Measurements from ENCODE around the gene SLC8B1.
"Not testable (repeated sequence)": the region's sequence is repeated elsewhere in the genome, so short reads cannot be mapped to it uniquely, and the experiment has no call there.

Gene SLC8B1

DNA sequence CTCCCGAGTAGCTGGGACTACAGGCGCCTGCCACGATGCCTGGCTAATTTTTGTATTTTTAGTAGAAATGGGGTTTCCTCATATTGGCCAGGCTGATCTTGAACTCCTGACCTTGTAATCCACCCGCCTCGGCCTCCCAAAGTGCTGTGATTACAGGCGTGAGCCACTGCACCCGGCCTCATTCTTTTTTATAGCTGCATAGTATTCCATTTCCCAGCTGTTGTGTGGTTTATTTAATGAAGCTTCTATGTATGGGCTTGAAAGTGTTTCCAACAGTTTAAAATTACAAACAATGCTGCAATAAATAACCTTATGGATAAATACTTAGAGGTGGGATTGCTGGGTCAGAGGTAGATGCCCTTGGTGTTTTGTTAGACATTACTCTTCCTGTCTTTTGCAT lies 19.3 kb upstream of the SLC8B1 start:
- not testable (repeated sequence) for DNase-seq (ENCODE audit: low read depth)

- no peak for DNase-seq (ENCODE audit: low read depth)
These were observed 16.2 kb upstream of the SLC8B1 start for GRCh38 chr12:113351089-113351488.

GRCh38 chr12:113348849-113349536 lies 14.1 kb upstream of the SLC8B1 start:
- no peak for DNase-seq (ENCODE audit: low read depth)

DNA sequence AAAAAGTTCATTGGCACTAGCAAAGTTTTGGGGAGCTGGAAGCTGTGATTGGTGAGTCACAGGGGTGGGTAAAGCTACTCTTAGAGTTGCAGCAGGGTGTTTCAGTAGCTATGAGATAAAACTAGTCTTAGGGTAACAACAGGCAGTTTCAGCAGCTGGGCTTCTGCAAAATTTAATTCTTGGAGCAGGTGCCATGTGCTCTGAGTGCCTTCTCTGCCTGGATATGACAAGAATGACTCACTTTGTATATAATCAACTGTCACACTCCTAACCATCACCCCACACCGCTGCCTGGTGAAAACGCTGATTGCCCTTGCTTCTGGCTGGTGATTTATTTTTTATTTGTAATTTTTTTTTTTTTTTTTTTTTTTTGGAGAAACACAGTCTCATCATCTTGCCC lies 13.0 kb upstream of the SLC8B1 start:
- DNase-seq (ENCODE audit: low read depth): no peak

- DNase-seq (ENCODE audit: low read depth): no peak
These were observed 12.2 kb upstream of the SLC8B1 start for GRCh38 chr12:113347107-113347506.

DNA sequence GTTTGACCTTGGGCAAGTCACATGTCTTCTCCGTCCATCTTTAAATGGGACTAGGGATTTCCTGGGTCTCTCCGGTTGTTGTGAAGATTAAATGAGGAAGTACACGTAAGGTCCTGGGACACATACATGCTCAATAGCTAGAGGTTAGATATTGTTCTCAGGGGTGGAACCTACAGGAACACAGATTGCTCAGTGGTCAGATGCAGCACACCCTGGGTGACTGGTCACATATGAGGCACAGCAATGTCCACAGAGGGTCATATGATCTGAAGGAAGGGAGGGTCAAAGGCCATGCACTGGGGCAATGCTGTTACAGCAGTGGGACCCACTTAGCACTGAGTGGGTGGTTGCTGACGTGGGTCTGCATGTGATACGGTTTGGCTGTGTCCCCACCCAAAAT lies 11.4 kb upstream of the SLC8B1 start:
- DNase-seq (ENCODE audit: low read depth): no peak

DNA sequence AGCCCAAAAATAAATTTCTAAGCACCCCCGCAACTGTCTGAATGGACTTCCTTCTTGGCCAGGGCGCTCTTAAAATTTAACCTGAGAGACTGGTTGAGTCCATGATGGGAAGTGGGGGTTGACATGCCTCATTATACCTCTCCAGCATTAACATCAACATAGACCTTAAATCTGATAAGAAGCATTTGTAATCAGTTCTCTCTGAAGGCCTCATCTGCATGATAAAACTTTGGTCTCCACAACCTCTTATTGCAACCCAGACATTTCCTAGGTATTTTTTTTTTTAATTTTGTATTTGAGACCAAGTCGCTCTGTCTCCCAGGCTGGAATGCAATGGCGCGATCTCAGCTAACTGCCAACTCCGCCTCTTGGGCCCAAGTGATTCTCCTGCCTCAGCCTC lies 10.4 kb upstream of the SLC8B1 start:
- DNase-seq (ENCODE audit: low read depth): no peak

DNA sequence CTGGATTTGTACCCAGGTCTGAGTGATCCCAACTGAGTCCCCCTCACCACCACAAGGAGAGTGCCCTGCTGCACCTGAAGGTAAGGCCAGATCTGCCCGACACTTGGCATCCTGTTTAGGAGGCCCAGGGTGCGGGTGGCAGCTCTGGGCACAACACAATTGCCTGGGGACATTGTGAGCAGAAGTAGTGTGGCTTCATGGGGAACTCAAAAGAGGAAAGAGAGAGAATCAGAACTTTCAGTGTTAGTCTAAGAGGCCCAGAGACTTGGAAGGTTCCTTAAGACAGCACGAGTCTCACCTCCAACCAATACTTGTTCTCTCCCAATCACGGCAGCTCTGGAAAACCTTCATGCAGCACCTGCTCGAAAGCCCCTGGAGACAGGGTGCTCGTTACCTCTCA lies 6.6 kb upstream of the SLC8B1 start:
- DNase-seq (ENCODE audit: low read depth): no peak

DNA sequence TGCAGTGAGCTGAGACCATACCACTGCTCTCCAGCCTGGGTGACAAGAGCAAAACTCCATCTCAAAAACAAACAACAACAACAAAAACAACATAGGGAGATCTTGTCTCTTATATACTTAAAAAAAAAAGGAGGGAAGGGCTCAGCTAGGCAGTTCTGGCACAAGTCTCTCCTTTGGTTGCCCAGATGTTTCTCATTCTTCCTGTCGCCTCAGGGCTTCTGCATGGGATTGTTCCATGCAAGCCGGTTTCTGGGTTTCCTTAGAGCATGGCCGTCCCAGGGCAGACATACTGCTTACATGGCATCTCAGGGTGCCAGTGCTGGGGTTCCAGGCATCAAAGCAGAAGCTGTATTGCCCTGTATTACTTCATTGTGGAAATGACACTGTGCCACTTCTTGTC lies 5.2 kb upstream of the SLC8B1 start:
- DNase-seq (ENCODE audit: low read depth): no peak

DNA sequence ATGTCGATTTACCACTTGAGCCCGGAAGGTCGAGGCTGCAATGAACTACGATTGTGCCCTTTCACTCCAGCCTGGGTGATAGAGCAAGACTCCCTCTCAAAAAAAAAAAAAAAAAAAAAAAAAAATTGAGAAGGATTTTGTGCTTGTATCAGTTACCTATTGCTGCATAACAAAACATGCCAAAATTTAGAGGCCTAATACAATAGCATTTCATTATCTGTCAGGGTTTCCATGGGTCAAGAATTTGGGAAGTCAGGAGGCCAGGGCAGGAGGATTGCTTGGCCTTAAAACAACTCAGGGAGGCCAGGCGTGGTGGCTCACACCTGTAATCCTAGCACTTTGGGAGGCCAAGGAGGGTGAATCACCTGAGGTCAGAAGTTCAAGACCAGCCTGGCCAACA lies 4.6 kb upstream of the SLC8B1 start:
- no peak for DNase-seq (ENCODE audit: low read depth)

GRCh38 chr12:113333877-113334785 lies 778 bp downstream of the SLC8B1 start:
- no peak for DNase-seq (ENCODE audit: low read depth)

- no peak for DNase-seq (ENCODE audit: low read depth)
These were observed 1.5 kb downstream of the SLC8B1 start for GRCh38 chr12:113333418-113333750.

- DNase-seq (ENCODE audit: low read depth): no peak
These were observed 2.1 kb downstream of the SLC8B1 start for GRCh38 chr12:113332688-113333417.

DNA sequence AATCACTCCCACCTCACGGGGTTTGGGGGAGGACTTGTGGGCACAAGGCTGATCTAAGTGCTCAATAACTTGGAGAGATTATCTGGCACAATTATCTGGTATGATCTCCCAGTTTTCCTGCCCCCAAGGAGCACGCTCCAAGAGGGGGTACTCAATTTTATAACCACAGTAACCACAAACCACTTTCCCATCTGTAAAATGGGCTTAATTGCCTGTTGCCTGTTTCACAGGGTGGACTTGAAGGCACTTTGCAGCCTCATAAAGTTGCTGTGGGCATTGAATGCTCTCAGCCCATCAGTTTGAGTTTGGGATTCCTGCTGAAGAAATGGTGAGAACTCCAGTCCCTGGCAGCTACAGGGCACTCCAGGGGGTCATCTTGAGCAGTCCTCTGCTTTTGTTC lies 4.4 kb downstream of the SLC8B1 start:
- no peak for DNase-seq (ENCODE audit: low read depth)

DNA sequence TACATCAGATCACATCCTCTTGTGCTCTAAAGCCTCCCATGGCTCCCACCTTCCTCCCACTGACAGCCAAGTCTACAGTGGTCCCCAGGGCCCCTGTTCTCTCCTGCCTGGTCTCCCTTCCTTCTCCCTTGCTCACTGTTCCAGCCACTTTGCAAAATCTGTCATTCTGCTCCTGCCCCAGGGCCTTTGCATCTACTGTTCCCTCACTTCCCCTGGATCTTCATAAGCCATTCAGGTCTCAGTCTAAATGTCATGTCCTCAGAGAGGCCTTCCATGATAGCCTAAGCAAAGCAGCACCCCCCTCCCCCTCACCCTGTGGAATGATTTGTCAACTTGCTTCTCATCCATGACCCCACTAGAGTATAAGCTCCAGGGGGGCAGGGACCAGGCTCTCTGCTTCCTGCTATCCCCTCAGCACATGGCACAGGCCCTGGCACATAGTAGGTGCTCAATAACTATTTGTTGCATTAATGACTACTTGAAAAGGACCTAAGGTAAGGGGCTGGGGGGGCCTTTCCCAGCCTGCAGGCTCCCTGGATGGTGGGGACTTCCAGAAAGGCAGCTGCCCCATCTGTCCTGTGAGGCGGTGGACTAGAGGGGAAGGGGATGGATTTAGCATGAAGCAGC lies 5.0 kb downstream of the SLC8B1 start:
- DNase-seq (ENCODE audit: low read depth): no peak

DNA sequence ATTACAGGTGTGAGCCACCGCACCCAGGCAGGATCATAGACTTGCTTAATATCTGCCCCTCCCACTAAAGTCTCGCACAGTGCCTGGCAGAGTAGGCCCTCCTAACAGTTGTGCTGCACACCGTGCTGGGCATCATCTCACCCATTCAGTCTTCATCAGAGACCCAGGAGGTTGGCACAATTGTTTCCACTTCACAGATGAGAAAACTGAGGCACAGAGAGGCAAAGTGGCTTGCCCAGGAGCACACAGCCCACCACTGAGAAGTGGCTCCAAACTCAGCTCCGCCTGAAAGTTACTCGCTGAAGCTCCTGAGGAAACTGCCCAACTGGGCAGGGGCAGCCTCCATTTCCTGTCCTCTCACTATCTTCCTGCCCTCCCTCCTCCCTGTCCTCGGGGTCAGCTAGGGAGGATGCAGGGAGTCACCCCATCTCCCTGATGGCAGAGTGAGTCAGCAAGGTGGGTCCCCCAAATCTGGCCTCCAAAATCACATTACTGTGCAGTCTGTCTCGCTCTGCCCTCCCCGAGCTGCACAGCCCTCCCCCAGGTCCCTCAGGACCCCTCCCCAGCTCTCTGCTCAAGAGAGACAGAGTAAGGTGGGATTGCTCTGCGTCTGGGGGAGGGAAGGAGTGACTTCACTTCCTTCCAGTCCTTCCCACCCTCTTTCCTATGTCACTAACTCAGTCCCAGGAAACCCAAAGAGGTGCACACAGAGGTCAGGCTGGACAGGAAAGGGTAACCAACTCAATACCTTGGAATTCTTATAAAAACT lies 5.7 kb downstream of the SLC8B1 start:
- no peak for DNase-seq (ENCODE audit: low read depth)

GRCh38 chr12:113328368-113328889 lies 6.5 kb downstream of the SLC8B1 start:
- DNase-seq (ENCODE audit: low read depth): no peak

DNA sequence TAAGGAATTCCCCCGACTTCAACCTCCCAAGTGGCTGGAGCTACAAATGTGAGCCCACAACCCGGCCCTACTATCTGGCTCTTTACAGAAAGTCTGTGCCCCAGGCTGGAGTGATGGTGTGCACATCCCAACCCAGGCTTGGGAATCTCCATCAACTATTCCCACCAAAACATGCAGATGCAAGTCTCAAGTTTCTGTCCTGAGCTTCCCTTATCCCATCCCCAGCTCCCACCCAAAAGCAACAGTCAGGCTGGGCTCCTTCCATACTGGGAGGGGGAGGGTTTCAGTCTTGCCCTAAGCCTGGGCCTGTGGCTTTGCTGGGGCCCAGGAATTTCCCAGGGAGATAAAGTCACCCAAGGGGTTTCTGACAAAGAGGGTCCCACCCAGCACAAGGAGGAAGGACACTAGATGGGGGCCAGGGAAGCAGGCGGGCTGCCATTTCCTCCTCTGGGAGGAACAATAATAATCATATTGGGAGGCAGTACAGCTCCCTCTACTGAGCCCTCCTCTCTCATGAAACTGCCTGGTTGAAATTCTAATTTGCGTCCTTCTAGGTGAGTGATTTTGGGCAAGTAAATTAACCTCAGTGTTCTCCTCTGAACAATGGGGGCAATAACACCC lies 8.0 kb downstream of the SLC8B1 start:
- DNase-seq (ENCODE audit: low read depth): no peak

DNA sequence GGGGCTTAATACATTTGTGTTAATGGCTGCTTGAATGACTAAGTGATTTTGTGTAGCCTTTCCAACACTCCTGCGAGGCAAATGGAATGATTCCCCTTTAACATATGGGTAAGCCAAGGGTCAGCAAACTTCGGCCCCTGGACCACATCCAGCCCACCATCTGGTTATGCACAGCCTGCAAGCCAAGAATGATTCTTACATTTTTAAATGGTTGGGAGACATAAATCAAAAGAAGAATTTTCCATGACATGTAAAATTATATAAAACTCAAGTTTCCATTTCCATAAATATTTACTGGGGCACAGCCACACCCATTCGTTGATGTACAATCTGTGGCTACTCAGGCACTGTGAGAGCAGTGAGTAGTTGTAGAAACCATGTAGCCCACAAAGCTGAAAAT lies 9.0 kb downstream of the SLC8B1 start:
- peak; percentile 56 for DNase-seq (ENCODE audit: low read depth)

- DNase-seq (ENCODE audit: low read depth): peak; percentile 76
These were observed 12.6 kb downstream of the SLC8B1 start for GRCh38 chr12:113322343-113322742.

DNA sequence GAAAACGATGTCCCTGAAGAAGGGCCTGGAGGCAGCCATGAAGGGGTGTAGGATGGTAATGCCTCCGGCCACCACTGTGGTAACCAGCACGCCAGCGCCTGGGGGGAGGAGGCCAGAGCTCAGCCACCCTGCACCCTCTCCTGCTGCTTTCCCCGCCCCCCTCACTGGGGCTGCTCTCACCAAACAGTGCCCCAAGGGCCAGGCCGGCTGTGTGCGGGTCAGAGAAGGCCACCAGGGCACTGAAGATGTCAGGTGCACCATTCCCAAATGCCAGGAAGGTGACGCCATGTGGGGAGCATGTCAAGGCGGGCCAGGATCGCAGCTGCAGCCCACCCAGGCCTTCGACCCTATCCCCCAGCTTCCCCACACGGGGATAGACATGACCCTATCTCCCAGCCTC lies 14.5 kb downstream of the SLC8B1 start:
- no peak for DNase-seq (ENCODE audit: low read depth)
